Fibroblast of pulmonary artery (primary cell): ENCODE results near the gene PTPRJ.
A peak's percentile ranks its signal among the peaks of the same experiment; 100 is the strongest.

Source experiments
- DNase-seq: peaks from one replicate; pipeline ENCODE4 v3.0.0-alpha.2; 2010; ENCODE audit warnings: low read depth
- H3K4me3 ChIP-seq: replicated peaks from 2 replicates; pipeline ENCODE4 v1.5.1; 2011; ENCODE audit warnings: low read depth, mild to moderate bottlenecking, control low read depth, low read length, moderate library complexity
- CTCF ChIP-seq: IDR thresholded peaks from 2 replicates; pipeline ENCODE4 v1.5.1; 2011; ENCODE audit warnings: mild to moderate bottlenecking, control low read depth, low read length, inconsistent platforms; ENCODE audit errors: missing control alignments

Gene PTPRJ

DNA sequence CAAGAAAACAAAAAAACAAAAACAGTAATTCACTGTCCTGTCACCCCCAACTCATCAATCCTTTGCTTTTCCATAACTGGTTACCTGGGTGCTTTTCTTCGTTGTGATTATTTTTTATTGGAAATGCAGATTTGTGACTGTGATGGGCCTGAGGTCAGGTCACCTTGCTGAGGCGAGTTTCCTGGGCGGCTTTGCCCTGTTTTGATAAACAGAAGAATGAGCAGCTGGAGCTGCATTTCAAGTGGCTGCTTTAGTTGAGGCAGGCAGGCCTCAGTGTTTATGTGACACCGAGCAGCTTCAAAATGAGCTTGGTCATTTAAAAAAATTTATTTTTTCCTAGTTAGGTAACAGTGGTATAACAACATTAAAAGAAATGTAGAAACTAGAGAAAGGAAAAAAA, 22.2 kb downstream of the PTPRJ start:
- no peak for TF ChIP-seq CTCF
- DNase-seq = no peak
- no peak overlapping the region for H3K4me3 ChIP-seq

DNA sequence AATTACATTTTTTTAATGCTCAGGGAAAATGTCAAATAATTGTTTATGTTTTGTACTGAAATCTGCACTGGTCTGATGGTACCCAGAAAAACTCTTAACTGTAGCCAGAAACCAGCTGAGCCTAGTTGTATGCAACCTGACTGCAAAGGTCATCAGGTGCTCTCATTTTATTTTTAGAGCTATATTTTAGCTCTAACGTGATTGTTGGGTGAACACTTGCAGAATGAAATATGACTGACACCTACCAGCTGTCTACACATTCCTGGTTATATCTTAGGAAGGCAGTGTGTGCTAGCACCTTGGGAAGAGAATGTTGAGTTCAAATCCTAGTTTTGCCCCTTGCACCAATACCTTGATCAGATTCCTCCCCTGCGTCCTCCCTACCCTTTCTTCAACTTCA, 23.6 kb downstream of the PTPRJ start:
- no peak for TF ChIP-seq CTCF
- no peak overlapping the region for H3K4me3 ChIP-seq
- DNase-seq = no peak

DNA sequence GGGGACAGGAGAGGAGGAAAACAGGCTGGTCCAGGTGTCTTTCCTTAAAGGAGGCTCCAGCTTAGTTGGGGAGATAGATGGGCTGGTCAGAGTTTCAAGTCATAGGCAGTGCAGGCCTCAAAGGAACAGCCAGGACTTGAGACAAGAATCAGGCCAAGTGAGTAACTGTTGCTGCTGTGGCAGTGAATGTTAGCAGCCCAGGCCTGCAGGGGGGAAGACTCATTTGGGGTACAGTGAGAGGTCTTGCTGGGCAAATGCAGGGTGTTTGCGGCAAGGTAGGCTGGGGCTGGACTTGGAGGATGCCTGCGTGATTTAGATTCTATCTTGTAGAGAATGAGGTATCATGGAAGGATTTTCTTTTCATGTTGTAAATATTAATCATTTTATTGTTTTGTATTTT, 24.1 kb downstream of the PTPRJ start:
- no peak for TF ChIP-seq CTCF
- no peak for DNase-seq
- no peak overlapping the region for H3K4me3 ChIP-seq

GRCh38 chr11:48005136-48005535, 24.8 kb downstream of the PTPRJ start:
- H3K4me3 ChIP-seq = no peak overlapping the region
- DNase-seq = peak; percentile 57

GRCh38 chr11:48005831-48006270, 25.5 kb downstream of the PTPRJ start:
- DNase-seq = no peak
- TF ChIP-seq CTCF = no peak
- H3K4me3 ChIP-seq = no peak overlapping the region

More at GRCh38 chr11:48005136-48005535, 24.8 kb downstream of the PTPRJ start:
- no peak for TF ChIP-seq CTCF

- TF ChIP-seq CTCF = no peak
- DNase-seq = peak; percentile 76
- no peak overlapping the region for H3K4me3 ChIP-seq
Observed at GRCh38 chr11:48006301-48006992, 26.1 kb downstream of the PTPRJ start.

DNA sequence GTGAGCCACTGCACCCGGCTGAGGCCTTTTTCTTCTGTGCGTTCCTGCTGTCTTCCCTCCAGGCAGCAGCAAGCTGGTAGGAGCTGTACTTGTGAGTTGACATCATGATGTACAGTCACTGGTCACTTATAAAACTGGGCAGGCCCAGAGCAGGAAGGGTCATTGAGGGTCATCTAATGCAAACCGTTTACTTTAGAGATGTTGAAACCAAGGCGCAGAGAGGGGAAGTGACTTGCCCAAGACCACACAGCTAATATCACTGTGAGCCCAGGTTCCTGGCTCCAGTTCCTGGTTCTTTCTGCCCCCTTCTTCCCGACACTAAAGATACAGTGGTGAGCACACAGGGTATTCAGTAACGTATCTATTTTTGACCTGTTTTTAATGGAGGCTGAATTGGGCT, 27.3 kb downstream of the PTPRJ start:
- DNase-seq = no peak
- no peak for TF ChIP-seq CTCF
- H3K4me3 ChIP-seq = no peak overlapping the region
